Epithelial cell of esophagus (primary cell): ENCODE data around the gene PPP1R1B.

Experiments used
- DNase-seq: peaks from one replicate; pipeline ENCODE4 v3.0.0; 2010; ENCODE audit warnings: low read depth
- H3K4me3 ChIP-seq: 2 replicates; pipeline ENCODE4 v1.5.1; 2011; ENCODE audit warnings: mild to moderate bottlenecking, low read length, control low read depth
- CTCF ChIP-seq: IDR thresholded peaks from 2 replicates; pipeline ENCODE4 v1.5.1; 2011; ENCODE audit warnings: low read depth, mild to moderate bottlenecking, low read length, control low read depth, inconsistent platforms; ENCODE audit not compliant: insufficient read depth; ENCODE audit errors: missing control alignments

PPP1R1B gene

DNA sequence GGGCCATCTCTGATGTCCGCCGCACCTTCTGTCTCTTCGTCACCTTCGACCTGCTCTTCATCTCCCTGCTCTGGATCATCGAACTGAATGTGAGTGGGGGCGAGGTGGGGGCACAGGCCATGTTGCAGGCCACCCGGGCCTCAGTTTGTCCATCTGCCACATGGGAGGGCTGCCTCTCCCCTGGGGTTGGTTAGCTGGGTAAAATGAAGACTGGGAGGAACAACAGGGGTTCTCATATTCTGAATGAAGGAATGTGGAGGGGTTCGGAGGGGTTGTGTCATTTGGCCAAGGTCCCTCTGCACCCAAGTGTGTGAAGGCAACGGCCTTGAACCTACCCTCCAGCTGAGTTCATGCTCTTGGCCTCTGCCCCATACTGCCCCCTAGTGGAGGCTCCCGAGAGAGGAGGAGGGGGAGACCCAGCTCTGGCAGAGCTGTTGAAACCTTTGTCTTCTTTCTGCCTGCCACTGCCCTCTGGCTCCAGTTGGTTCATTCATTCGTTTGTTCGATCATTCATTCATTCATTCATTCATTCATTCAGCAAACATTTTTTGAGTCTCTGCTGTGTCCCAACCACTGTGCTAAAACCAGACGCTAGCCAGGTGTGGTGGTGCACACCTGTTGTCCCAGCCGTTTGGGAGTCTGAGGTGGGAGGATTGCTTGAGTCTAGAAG is 27.0 kb downstream of the PPP1R1B start:
- TF ChIP-seq CTCF, result peak; percentile 82
- no peak overlapping the region for H3K4me3 ChIP-seq
- DNase-seq, result peak; percentile 47

GRCh38 chr17:39655105-39655504 is 28.4 kb downstream of the PPP1R1B start:
- DNase-seq, result no peak
- TF ChIP-seq CTCF, result no peak

GRCh38 chr17:39658346-39658745 is 31.6 kb downstream of the PPP1R1B start:
- no peak for DNase-seq
- TF ChIP-seq CTCF, result no peak
- no peak overlapping the region for H3K4me3 ChIP-seq

More at GRCh38 chr17:39655105-39655504, 28.4 kb downstream of the PPP1R1B start:
- no peak overlapping the region for H3K4me3 ChIP-seq

DNA sequence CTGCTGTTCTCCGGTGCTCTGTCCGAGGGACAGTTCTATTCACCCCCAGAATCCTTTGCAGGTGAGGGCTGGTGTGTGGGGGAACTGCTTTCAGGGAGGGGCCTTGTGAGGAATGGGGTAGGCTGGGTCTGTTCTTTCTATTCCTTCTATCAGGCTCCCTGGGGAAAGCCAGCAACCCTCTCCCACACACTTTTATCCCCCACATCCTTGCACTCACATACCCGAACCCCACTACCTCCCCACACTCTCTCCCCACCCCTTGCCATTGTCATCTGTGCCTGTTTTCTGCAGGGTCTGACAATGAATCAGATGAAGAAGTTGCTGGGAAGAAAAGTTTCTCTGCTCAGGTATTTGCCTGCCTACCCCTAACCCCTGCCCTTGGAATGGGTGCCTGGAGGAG is 32.0 kb downstream of the PPP1R1B start:
- H3K4me3 ChIP-seq, result no peak overlapping the region
- TF ChIP-seq CTCF, result no peak
- DNase-seq, result no peak

DNA sequence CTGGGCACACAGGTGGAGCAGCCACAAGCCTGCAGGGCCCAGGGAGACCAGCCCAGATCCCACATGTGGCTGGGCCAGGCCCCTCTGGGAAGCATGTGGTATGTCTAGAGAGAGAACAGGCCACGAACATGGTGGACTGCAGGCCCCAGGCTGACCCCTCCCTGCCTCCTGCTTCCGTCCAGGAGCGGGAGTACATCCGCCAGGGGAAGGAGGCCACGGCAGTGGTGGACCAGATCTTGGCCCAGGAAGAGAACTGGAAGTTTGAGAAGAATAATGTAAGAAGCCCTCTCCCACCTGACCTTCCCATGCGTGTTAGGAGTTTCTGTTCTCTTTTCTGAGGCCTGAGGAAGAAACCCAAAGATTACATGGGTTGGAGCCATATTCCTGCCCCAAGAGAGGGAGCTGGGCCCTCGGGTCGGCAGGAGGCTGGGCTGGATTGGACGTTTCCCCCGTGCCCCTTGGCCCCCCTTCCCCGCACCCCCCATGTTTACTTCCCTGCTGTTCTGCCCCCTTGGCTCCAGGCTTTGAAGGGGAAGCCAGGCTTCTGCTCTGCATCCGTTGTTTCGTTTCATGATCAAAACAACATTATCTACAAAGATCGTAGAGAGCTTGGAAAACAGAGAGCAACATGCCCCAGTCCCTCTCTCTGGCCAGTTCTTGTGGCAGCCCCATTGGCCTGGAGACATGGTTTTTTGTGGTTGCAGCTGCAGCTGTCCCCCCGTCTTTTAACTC is 32.7 kb downstream of the PPP1R1B start:
- H3K4me3 ChIP-seq, result no peak overlapping the region
- TF ChIP-seq CTCF, result no peak
- no peak for DNase-seq

GRCh38 chr17:39660011-39660360 is 33.2 kb downstream of the PPP1R1B start:
- TF ChIP-seq CTCF, result no peak
- H3K4me3 ChIP-seq, result no peak overlapping the region
- no peak for DNase-seq
